Measurements from ENCODE around the gene PSD. TPM values are rescaled to one million over a fixed set of nuclear protein-coding genes. Genes with fewer than 3 reads are reported as not detected.

Gene PSD
- total and polyA plus RNA-seq, 2 donors (not counting 1 experiment from before 2014, with no cell fraction given) = 0.07 to 5.3 TPM

GRCh38 chr10:102396317-102396650 is 22.3 kb downstream of the PSD start:
- no peak for DNase-seq (ENCODE audit: low read depth in 2 of 2)
- Histone ChIP-seq H3K4me2 (ENCODE audit: extremely low read depth, insufficient read depth, low read length) (peak overlapping the region; percentile 92), H2AFZ (ENCODE audit: low read length) (no peak overlapping the region), H3K79me2 (ENCODE audit: control insufficient read depth, insufficient read depth, low read length) (no peaks in the 10 kb centered on the region), H4K20me1 (ENCODE audit: control insufficient read depth, extremely low read depth, insufficient read depth, low read length) (no peaks in the 10 kb centered on the region), H3K9me3 (ENCODE audit: control insufficient read depth, insufficient read depth, low read depth, low read length) (no peaks in the 10 kb centered on the region), H3K36me3 (ENCODE audit: control insufficient read depth, insufficient read depth, low read length) (peaks cover 5% of the 10 kb centered on the region), H3K27me3 (ENCODE audit: control insufficient read depth, insufficient read depth, low read length) (no peaks in the 10 kb centered on the region), H3K4me1 (ENCODE audit: control insufficient read depth, extremely low read depth, insufficient read depth, low read length) (peaks cover 4% of the 10 kb centered on the region), H3K9ac (ENCODE audit: insufficient read depth, low read length) (no peak overlapping the region), H3K4me3 (replicated peaks in 1 of 4; ENCODE audit: control extremely low read depth in 1 of 4, insufficient read depth in 1 of 4, low read depth in 3 of 4, low read length in 4 of 4) (peak overlapping the region in 3 of 4 experiments; percentile 60 to 87 (median 61)), H3K27ac (ENCODE audit: insufficient read depth, low read length) (peak overlapping the region; percentile 67)
- TF ChIP-seq CTCF (conservative IDR thresholded peaks at IDR 0.05 in 1 of 2, IDR thresholded peaks at IDR 0.05 in 1 of 2; ENCODE audit: low read depth in 1 of 2, low read length in 2 of 2) (no peak), EZH2 (IDR thresholded peaks at IDR 0.05; ENCODE audit: low read length, missing control alignments) (no peak)

GRCh38 chr10:102395400-102396316 is 22.9 kb downstream of the PSD start, which contains the start of gene NFKB2:
TSS of gene NFKB2 (plus strand) at chr10:102395705. CDS start at chr10:102395960, 255 bp downstream.
- peak within 1 kb of the TSS; percentile 97 for H3K4me2 ChIP-seq (ENCODE audit: extremely low read depth, insufficient read depth, low read length)
- no peaks in the 10 kb centered on the region for H3K27me3 ChIP-seq (ENCODE audit: control insufficient read depth, insufficient read depth, low read length)
- H3K79me2 ChIP-seq (ENCODE audit: control insufficient read depth, insufficient read depth, low read length) = no peaks in the 10 kb centered on the region
- peak within 1 kb of the TSS; percentile 84 for H2AFZ ChIP-seq (ENCODE audit: low read length)
- peak within 1 kb of the TSS; percentile 60 to 87 (median 68) for H3K4me3 ChIP-seq (replicated peaks in 1 of 4; ENCODE audit: control extremely low read depth in 1 of 4, insufficient read depth in 1 of 4, low read depth in 3 of 4, low read length in 4 of 4)
- no peaks in the 10 kb centered on the region for H3K9me3 ChIP-seq (ENCODE audit: control insufficient read depth, insufficient read depth, low read depth, low read length)
- H3K36me3 ChIP-seq (ENCODE audit: control insufficient read depth, insufficient read depth, low read length) = peaks cover 5% of the 10 kb centered on the region
- peak within 1 kb of the TSS; percentile 95 for H3K27ac ChIP-seq (ENCODE audit: insufficient read depth, low read length)
- peak; percentile 74 to 80 for DNase-seq (ENCODE audit: low read depth in 2 of 2)
- peaks cover 4% of the 10 kb centered on the region for H3K4me1 ChIP-seq (ENCODE audit: control insufficient read depth, extremely low read depth, insufficient read depth, low read length)
- peak within 1 kb of the TSS; percentile 93 for H3K9ac ChIP-seq (ENCODE audit: insufficient read depth, low read length)
- no peaks in the 10 kb centered on the region for H4K20me1 ChIP-seq (ENCODE audit: control insufficient read depth, extremely low read depth, insufficient read depth, low read length)
- TF ChIP-seq CTCF (conservative IDR thresholded peaks at IDR 0.05 in 1 of 2, IDR thresholded peaks at IDR 0.05 in 1 of 2; ENCODE audit: low read depth in 1 of 2, low read length in 2 of 2) (no peak), EZH2 (IDR thresholded peaks at IDR 0.05; ENCODE audit: low read length, missing control alignments) (no peak)

GRCh38 chr10:102394801-102395399 is 23.7 kb downstream of the PSD start:
- Histone ChIP-seq H4K20me1 (ENCODE audit: control insufficient read depth, extremely low read depth, insufficient read depth, low read length) (no peaks in the 10 kb centered on the region), H3K27me3 (ENCODE audit: control insufficient read depth, insufficient read depth, low read length) (no peaks in the 10 kb centered on the region), H3K36me3 (ENCODE audit: control insufficient read depth, insufficient read depth, low read length) (peaks cover 2% of the 10 kb centered on the region), H3K9ac (ENCODE audit: insufficient read depth, low read length) (peak overlapping the region; percentile 93), H2AFZ (ENCODE audit: low read length) (peak overlapping the region; percentile 84), H3K9me3 (ENCODE audit: control insufficient read depth, insufficient read depth, low read depth, low read length) (no peaks in the 10 kb centered on the region), H3K27ac (ENCODE audit: insufficient read depth, low read length) (peak overlapping the region; percentile 95), H3K4me2 (ENCODE audit: extremely low read depth, insufficient read depth, low read length) (peak overlapping the region; percentile 97), H3K4me3 (replicated peaks in 1 of 4; ENCODE audit: control extremely low read depth in 1 of 4, insufficient read depth in 1 of 4, low read depth in 3 of 4, low read length in 4 of 4) (peak overlapping the region; percentile 60 to 87 (median 68)), H3K79me2 (ENCODE audit: control insufficient read depth, insufficient read depth, low read length) (no peaks in the 10 kb centered on the region), H3K4me1 (ENCODE audit: control insufficient read depth, extremely low read depth, insufficient read depth, low read length) (peaks cover 4% of the 10 kb centered on the region)
- TF ChIP-seq EZH2 (IDR thresholded peaks at IDR 0.05; ENCODE audit: low read length, missing control alignments) = no peak
- TF ChIP-seq CTCF (conservative IDR thresholded peaks at IDR 0.05 in 1 of 2, IDR thresholded peaks at IDR 0.05 in 1 of 2; ENCODE audit: low read depth in 1 of 2, low read length in 2 of 2) = no peak
- DNase-seq (ENCODE audit: low read depth in 2 of 2) = peak in 1 of 2 donors; percentile 43
